HepG2 (cell line): Measurements from ENCODE around the gene NEK9. TPM values are rescaled to one million over a fixed set of nuclear protein-coding genes. Genes with fewer than 3 reads are reported as not detected.

Experiments used
- ARNT ChIP-seq: fragments of 450-650 bp; IDR thresholded peaks from 2 replicates; pipeline ENCODE4 v1.6.1; 2017
- CBX5 ChIP-seq: sonication (generic); formaldehyde crosslinking; IDR thresholded peaks from 2 replicates; pipeline ENCODE4 v1.4.0; 2020; ENCODE audit warnings: missing genetic modification reagents, borderline replicate concordance
- ELF3 ChIP-seq: IDR thresholded peaks from 2 replicates; pipeline ENCODE4 v1.6.1; 2016; ENCODE audit warnings: missing genetic modification reagents, missing compliant biosample characterization
- FOXK1 ChIP-seq: sonication (generic); formaldehyde crosslinking; IDR thresholded peaks from 2 replicates; pipeline ENCODE4 v1.4.0; 2020; ENCODE audit warnings: low read depth, missing genetic modification reagents, borderline replicate concordance
- HDAC2 ChIP-seq: sonication (generic); formaldehyde crosslinking; IDR thresholded peaks from 2 replicates; pipeline ENCODE4 v1.4.0; 2020; ENCODE audit warnings: missing genetic modification reagents
- KDM5A ChIP-seq: fragments of 200-600 bp; sonication (generic); IDR thresholded peaks from 2 replicates; pipeline ENCODE4 v1.7.0; 2018; ENCODE audit warnings: antibody characterized with exemption, mild to moderate bottlenecking, low read length, borderline replicate concordance
- KLF9 ChIP-seq: IDR thresholded peaks from 2 replicates; pipeline ENCODE4 v1.6.1; 2016; ENCODE audit warnings: low read depth
- NR3C1 ChIP-seq: sonication (generic); formaldehyde crosslinking; IDR thresholded peaks from 2 replicates; pipeline ENCODE4 v1.4.0; 2020; ENCODE audit warnings: missing genetic modification reagents
- SALL2 ChIP-seq: sonication (generic); formaldehyde crosslinking; IDR thresholded peaks from 2 replicates; pipeline ENCODE4 v1.8.1; 2023; ENCODE audit warnings: mild to moderate bottlenecking, missing genetic modification reagents, inconsistent platforms
- ZNF501 ChIP-seq: sonication (generic); formaldehyde crosslinking; IDR thresholded peaks from 2 replicates; pipeline ENCODE4 v1.5.1; 2020; ENCODE audit warnings: mild to moderate bottlenecking, moderate library complexity, missing genetic modification reagents
- ZNF530 ChIP-seq: sonication (generic); formaldehyde crosslinking; IDR thresholded peaks from 2 replicates; pipeline ENCODE4 v1.5.0; 2020; ENCODE audit warnings: low read depth, mild to moderate bottlenecking, missing genetic modification reagents
- ZNF546 ChIP-seq: sonication (generic); formaldehyde crosslinking; conservative IDR thresholded peaks from 2 replicates; pipeline ENCODE4 v1.8.1; 2023; ENCODE audit warnings: mild to moderate bottlenecking, missing genetic modification reagents
- polyA plus RNA-seq, 8 experiments: library from polyadenylated mRNA; depleted of rRNA in 3 of 8; stranded (reverse) in 7 of 8; unstranded in 1 of 8; fragments of >200 nt; fragmentation: Illumina TruSeq in 4 of 8; extraction: Trizol in 4 of 8; gene quantifications; 2 replicates each; pipeline versions ENCODE4 v1.2.1 to v1.2.3, GENCODE V29; 2011 to 2016; ENCODE audit warnings: low read depth in 4 of 8, missing spikeins in 1 of 8, mixed read lengths in 1 of 8; ENCODE audit not compliant: insufficient read depth in 1 of 8
- total RNA-seq, 5 experiments: library from RNA; depleted of rRNA; stranded (reverse); fragments of >200 nt; fragmentation: Illumina TruSeq; extraction: Trizol; gene quantifications; 2 replicates each; pipeline ENCODE4 v1.2.3, GENCODE V29; 2016; ENCODE audit warnings: low read depth in 1 of 5
- TF ChIP-seq, protein P1 (sequence below), 2 experiments: fragments of 450-650 bp in 1 of 2; sonication (generic) in 1 of 2; formaldehyde crosslinking in 1 of 2; IDR thresholded peaks; 2 replicates each; pipeline versions ENCODE4 v1.6.1 to v1.8.0; 2016 to 2022; ENCODE audit warnings: antibody characterized with exemption in 1 of 2, mild to moderate bottlenecking in 1 of 2, missing genetic modification reagents in 1 of 2
- TF ChIP-seq, protein P2 (sequence below): sonication (generic); formaldehyde crosslinking; IDR thresholded peaks from 2 replicates; pipeline ENCODE4 v1.5.0; 2020; ENCODE audit warnings: missing genetic modification reagents
- TF ChIP-seq, protein P3 (sequence below): IDR thresholded peaks from 2 replicates; pipeline ENCODE4 v1.6.1; 2012; ENCODE audit warnings: inconsistent platforms
- TF ChIP-seq, protein P4 (sequence below): sonication (generic); formaldehyde crosslinking; IDR thresholded peaks from 2 replicates; pipeline ENCODE4 v1.4.0; 2020; ENCODE audit warnings: missing genetic modification reagents

NEK9 gene
- total and polyA plus RNA-seq, 2 of the 13 experiments (the other 11 are each of a cell fraction or from before 2014, with no cell fraction given), result 16.5 to 27.3 TPM

DNA sequence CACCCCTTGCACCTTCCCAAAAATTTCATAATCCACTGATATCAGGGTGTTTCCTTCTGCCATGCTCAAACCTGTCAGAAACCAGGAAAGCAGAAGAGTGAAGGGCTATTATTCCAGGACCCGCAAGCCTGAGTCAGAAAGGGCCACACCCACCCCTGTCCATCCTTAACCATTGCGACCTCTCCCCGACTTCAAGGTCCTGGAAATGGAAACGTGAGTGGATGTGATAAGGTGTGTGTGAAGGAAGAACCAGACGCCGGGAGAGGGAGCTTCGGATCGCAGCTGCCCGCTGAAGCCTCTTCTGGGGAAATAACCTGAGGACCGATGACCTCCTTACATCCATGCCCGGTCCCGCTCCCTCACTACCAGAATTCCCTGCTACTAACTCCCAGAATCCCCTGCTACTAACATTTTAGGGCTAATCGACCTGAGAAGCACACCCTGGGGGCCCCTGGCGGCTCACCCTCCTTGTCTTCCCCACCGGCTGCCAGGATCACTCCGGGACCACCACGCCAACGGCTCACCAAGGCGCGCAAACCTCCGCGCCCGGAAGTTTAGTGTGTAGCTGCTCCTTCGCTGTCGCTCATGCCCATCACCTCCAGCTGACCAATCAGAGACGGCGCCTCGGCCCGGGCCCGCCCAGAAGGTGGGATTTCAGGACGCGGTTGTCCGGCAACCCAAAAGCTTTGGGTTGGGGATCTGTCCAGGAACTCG, 63.2 kb downstream of the NEK9 start, which contains the start of gene ACYP1 (continued):
- TF ChIP-seq ZNF501 (CRISPR knock-in tag) (peak; percentile 67; the same call in 1 of the 2 replicates), SALL2 (CRISPR knock-in tag) (no peak), ARNT (no peak), FOXK1 (peak; percentile 58; the same call in 1 of the 2 replicates), ELF3 (CRISPR knock-in tag) (peak; percentile 25; the same call in 1 of the 2 replicates), ZNF530 (CRISPR knock-in tag) (no peak), CBX5 (CRISPR knock-in tag) (no peak), ZNF546 (0 out of 2 replicates have a peak, but pooled peaks have one; percentile 53), KDM5A (peak; percentile 69; the same call in 1 of the 2 replicates), KLF9 (CRISPR knock-in tag) (no peak; the same call in none of the 2 replicates), HDAC2 (CRISPR knock-in tag) (peak; percentile 13; the same call in 1 of the 2 replicates), NR3C1 (CRISPR knock-in tag) (no peak)
- TF ChIP-seq, protein P1, sequence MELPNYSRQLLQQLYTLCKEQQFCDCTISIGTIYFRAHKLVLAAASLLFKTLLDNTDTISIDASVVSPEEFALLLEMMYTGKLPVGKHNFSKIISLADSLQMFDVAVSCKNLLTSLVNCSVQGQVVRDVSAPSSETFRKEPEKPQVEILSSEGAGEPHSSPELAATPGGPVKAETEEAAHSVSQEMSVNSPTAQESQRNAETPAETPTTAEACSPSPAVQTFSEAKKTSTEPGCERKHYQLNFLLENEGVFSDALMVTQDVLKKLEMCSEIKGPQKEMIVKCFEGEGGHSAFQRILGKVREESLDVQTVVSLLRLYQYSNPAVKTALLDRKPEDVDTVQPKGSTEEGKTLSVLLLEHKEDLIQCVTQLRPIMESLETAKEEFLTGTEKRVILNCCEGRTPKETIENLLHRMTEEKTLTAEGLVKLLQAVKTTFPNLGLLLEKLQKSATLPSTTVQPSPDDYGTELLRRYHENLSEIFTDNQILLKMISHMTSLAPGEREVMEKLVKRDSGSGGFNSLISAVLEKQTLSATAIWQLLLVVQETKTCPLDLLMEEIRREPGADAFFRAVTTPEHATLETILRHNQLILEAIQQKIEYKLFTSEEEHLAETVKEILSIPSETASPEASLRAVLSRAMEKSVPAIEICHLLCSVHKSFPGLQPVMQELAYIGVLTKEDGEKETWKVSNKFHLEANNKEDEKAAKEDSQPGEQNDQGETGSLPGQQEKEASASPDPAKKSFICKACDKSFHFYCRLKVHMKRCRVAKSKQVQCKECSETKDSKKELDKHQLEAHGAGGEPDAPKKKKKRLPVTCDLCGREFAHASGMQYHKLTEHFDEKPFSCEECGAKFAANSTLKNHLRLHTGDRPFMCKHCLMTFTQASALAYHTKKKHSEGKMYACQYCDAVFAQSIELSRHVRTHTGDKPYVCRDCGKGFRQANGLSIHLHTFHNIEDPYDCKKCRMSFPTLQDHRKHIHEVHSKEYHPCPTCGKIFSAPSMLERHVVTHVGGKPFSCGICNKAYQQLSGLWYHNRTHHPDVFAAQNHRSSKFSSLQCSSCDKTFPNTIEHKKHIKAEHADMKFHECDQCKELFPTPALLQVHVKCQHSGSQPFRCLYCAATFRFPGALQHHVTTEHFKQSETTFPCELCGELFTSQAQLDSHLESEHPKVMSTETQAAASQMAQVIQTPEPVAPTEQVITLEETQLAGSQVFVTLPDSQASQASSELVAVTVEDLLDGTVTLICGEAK (IDR thresholded peaks at IDR 0.05), result no peak
- TF ChIP-seq, protein P1 (CRISPR knock-in tag; IDR thresholded peaks at IDR 0.05), result 0 out of 2 replicates have a peak, but pooled peaks have one; percentile 26
- TF ChIP-seq, protein P2, sequence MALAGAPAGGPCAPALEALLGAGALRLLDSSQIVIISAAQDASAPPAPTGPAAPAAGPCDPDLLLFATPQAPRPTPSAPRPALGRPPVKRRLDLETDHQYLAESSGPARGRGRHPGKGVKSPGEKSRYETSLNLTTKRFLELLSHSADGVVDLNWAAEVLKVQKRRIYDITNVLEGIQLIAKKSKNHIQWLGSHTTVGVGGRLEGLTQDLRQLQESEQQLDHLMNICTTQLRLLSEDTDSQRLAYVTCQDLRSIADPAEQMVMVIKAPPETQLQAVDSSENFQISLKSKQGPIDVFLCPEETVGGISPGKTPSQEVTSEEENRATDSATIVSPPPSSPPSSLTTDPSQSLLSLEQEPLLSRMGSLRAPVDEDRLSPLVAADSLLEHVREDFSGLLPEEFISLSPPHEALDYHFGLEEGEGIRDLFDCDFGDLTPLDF (CRISPR knock-in tag), result peak; percentile 96
- TF ChIP-seq, protein P3, sequence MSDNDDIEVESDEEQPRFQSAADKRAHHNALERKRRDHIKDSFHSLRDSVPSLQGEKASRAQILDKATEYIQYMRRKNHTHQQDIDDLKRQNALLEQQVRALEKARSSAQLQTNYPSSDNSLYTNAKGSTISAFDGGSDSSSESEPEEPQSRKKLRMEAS, result peak; percentile 37; the same call in 1 of the 2 replicates
- TF ChIP-seq, protein P4, sequence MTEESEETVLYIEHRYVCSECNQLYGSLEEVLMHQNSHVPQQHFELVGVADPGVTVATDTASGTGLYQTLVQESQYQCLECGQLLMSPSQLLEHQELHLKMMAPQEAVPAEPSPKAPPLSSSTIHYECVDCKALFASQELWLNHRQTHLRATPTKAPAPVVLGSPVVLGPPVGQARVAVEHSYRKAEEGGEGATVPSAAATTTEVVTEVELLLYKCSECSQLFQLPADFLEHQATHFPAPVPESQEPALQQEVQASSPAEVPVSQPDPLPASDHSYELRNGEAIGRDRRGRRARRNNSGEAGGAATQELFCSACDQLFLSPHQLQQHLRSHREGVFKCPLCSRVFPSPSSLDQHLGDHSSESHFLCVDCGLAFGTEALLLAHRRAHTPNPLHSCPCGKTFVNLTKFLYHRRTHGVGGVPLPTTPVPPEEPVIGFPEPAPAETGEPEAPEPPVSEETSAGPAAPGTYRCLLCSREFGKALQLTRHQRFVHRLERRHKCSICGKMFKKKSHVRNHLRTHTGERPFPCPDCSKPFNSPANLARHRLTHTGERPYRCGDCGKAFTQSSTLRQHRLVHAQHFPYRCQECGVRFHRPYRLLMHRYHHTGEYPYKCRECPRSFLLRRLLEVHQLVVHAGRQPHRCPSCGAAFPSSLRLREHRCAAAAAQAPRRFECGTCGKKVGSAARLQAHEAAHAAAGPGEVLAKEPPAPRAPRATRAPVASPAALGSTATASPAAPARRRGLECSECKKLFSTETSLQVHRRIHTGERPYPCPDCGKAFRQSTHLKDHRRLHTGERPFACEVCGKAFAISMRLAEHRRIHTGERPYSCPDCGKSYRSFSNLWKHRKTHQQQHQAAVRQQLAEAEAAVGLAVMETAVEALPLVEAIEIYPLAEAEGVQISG (CRISPR knock-in tag), result peak; percentile 48; the same call in 1 of the 2 replicates
